ENCODE data around the gene SCRN2. TPM values are rescaled to one million over a fixed set of nuclear protein-coding genes. Genes with fewer than 3 reads are reported as not detected.

The SCRN2 gene
- total RNA-seq, 1 donor from 2014 or later = 14.9 TPM

DNA sequence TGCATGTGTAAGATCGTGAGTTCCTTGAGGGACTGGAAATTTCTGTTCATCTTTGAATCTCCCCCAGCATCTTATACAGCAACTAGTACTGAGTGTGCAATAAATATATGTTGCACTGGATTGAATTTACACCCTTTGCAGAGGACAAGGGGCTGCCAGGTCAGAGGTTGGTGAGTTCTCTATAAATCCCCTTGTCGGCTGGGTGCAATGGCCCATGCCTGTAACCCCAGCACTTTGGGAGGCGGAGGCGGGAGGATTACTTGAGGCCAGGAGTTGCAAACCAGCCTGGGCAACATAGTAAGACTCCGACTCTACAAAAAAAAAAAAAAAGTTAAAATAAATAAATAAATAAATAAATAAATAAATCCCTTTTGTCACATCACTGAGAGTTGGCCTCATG, 19.3 kb upstream of the SCRN2 start:
- Mint-ChIP-seq H3K27me3 (ENCODE audit: low read depth) (peaks cover 10% of the 10 kb centered on the region), H3K27ac (ENCODE audit: unreplicated experiment) (no peak overlapping the region), H3K9me3 (ENCODE audit: low read depth) (peaks cover 3% of the 10 kb centered on the region), H3K4me1 (ENCODE audit: low read depth) (peaks cover 16% of the 10 kb centered on the region), H3K36me3 (ENCODE audit: low read depth) (peaks cover 3% of the 10 kb centered on the region), H3K4me3 (ENCODE audit: unreplicated experiment) (no peak overlapping the region)
- DNase-seq (ENCODE audit: low spot score) = peak; percentile 67
- TF ChIP-seq, protein P1, sequence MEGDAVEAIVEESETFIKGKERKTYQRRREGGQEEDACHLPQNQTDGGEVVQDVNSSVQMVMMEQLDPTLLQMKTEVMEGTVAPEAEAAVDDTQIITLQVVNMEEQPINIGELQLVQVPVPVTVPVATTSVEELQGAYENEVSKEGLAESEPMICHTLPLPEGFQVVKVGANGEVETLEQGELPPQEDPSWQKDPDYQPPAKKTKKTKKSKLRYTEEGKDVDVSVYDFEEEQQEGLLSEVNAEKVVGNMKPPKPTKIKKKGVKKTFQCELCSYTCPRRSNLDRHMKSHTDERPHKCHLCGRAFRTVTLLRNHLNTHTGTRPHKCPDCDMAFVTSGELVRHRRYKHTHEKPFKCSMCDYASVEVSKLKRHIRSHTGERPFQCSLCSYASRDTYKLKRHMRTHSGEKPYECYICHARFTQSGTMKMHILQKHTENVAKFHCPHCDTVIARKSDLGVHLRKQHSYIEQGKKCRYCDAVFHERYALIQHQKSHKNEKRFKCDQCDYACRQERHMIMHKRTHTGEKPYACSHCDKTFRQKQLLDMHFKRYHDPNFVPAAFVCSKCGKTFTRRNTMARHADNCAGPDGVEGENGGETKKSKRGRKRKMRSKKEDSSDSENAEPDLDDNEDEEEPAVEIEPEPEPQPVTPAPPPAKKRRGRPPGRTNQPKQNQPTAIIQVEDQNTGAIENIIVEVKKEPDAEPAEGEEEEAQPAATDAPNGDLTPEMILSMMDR (IDR thresholded peaks at IDR 0.05) = no peak

DNA sequence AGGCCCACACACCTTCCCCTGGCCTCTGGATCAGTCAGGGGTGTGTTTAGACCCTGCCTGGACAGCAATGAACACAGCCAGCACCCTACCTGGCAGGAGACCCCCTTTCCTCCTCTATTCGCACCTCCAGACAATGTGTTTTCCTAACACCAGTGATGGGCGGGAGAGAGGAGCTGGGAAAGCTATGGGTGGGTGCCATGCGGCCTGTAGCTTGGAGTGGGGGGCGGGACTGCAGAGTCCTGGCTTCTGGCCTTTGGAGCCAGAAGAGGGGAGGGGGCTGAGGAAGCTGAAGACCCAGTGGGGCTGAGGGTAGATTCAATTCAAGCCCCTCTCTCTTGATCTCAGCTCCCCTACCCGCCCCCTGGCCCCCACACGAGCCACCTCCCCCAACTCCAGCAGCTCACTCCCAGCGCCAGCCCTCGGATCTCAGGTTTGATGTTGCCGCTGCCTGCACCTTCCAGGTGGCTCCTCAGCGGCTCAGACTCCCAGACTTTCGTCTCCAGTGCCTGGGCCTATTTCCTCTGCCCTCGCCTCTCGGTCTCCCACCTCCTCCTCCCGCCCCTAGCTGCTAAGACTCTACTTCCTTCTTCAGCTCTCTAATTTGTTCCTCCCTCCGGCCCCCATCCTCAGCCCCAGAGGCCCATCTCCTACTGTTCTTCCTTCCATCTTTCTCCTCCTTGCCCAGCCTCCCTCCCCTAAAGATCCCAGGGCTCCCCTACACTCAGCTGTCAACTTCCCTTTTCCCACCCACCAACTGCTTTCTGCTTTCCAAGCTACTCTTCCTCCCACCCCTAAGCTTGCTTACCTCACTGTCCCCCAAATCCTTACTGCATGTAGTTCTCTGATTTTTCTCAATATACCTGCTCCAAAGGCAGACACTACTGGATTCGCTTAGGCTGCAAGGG, 16.7 kb upstream of the SCRN2 start:
- H3K27ac Mint-ChIP-seq (ENCODE audit: unreplicated experiment) = no peak overlapping the region

DNA sequence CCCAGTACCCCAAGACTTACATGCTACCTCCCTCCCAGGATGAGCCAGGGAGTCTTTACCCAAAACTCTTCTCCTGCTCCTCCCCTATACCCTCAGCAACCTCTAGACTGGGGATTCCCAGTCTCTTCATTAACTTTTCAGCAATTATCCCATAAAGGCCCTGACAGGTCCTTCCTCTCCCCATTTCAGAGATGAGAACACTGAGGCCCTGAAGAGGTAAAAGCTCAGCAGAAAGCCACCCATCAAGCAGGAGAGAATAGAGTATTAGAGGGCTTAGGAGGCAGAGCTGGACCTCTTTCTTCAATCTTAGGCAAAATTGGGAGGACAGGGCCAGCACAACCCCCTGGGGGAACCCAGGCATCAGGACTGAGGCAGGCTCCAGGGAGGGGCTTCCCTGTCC, 15.8 kb upstream of the SCRN2 start:
- Mint-ChIP-seq H3K36me3 (ENCODE audit: low read depth) (no peaks in the 10 kb centered on the region), H3K27ac (ENCODE audit: unreplicated experiment) (no peak overlapping the region), H3K4me1 (ENCODE audit: low read depth) (peaks cover 7% of the 10 kb centered on the region), H3K4me3 (ENCODE audit: unreplicated experiment) (no peak overlapping the region), H3K27me3 (ENCODE audit: low read depth) (peaks cover 45% of the 10 kb centered on the region), H3K9me3 (ENCODE audit: low read depth) (no peaks in the 10 kb centered on the region)
- TF ChIP-seq, protein P1 (IDR thresholded peaks at IDR 0.05) = no peak
- DNase-seq (ENCODE audit: low spot score) = peak; percentile 18

More for the DNA sequence above, 16.7 kb upstream of the SCRN2 start:
- TF ChIP-seq, protein P1 (IDR thresholded peaks at IDR 0.05) = no peak
- Mint-ChIP-seq H3K27me3 (ENCODE audit: low read depth) (peaks cover 35% of the 10 kb centered on the region), H3K4me1 (ENCODE audit: low read depth) (peaks cover 5% of the 10 kb centered on the region), H3K36me3 (ENCODE audit: low read depth) (no peaks in the 10 kb centered on the region), H3K4me3 (ENCODE audit: unreplicated experiment) (no peak overlapping the region), H3K9me3 (ENCODE audit: low read depth) (no peaks in the 10 kb centered on the region)
- peak; percentile 59 for DNase-seq (ENCODE audit: low spot score)

DNA sequence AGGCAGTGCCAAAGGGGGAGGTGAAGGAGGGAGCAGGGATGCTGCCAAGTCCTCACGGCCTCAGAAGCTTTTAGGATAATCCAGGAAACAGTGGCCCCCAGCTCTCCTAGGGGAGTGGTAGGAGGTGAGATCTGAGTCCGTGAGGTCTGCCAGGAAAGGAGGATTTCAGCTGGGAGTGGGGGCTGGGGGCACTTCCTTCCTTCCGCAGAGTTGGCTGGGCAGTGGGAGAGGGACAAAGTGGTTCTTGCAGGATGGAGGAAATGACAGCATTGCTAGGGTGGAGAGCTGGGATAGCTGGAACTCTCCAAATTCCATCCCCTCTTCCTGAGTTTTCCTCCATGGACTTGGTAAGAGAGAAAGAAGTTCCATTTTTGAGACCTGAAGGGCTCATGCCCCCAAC, 14.7 kb upstream of the SCRN2 start:
- Mint-ChIP-seq H3K4me1 (ENCODE audit: low read depth) (peaks cover 9% of the 10 kb centered on the region), H3K27me3 (ENCODE audit: low read depth) (peaks cover 47% of the 10 kb centered on the region)
- TF ChIP-seq, protein P1 (IDR thresholded peaks at IDR 0.05) = no peak

DNA sequence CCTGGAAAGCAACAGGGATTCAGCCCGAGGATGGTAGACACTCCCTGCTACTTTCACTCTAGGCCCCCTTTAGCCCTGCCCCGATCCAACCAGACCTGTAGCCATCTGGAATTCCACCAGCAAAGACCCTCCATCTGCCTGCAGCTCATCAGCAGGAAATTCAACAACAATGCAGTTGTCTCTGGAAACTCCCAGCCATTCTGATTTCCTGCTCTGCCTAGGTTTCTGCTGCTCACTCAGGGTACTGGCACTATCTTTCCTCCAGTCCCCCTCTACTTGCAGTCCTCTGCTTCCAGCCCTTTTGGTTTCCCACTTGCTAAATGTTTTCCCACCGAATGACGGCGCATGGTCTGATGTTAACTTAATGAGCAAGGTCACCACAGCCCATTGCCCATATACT, 12.5 kb upstream of the SCRN2 start:
- H3K4me1 Mint-ChIP-seq (ENCODE audit: low read depth) = peaks cover 14% of the 10 kb centered on the region
- peaks cover 51% of the 10 kb centered on the region for H3K27me3 Mint-ChIP-seq (ENCODE audit: low read depth)
- H3K36me3 Mint-ChIP-seq (ENCODE audit: low read depth) = no peaks in the 10 kb centered on the region
- TF ChIP-seq, protein P1 (IDR thresholded peaks at IDR 0.05) = no peak
- peak; percentile 20 for DNase-seq (ENCODE audit: low spot score)
- no peak overlapping the region for H3K27ac Mint-ChIP-seq (ENCODE audit: unreplicated experiment)
- H3K9me3 Mint-ChIP-seq (ENCODE audit: low read depth) = no peaks in the 10 kb centered on the region
- no peak overlapping the region for H3K4me3 Mint-ChIP-seq (ENCODE audit: unreplicated experiment)

More for the DNA sequence above, 14.7 kb upstream of the SCRN2 start:
- Mint-ChIP-seq H3K36me3 (ENCODE audit: low read depth) (no peaks in the 10 kb centered on the region), H3K9me3 (ENCODE audit: low read depth) (no peaks in the 10 kb centered on the region), H3K27ac (ENCODE audit: unreplicated experiment) (no peak overlapping the region), H3K4me3 (ENCODE audit: unreplicated experiment) (no peak overlapping the region)
- peak; percentile 15 for DNase-seq (ENCODE audit: low spot score)

Measured in chondrocyte (in vitro differentiated cells).